A549 treated with GW870086 at 1 μM for 4 hours (cell line): Measurements from ENCODE around the gene CENPO. TPM values are rescaled to one million over a fixed set of nuclear protein-coding genes. Genes with fewer than 3 reads are reported as not detected.

Experiments
- total RNA-seq: library from RNA; stranded (reverse); fragments of 200-300 nt; extraction: Qiagen RNA extraction; gene quantifications from 5 replicates; pipeline ENCODE4 v1.2.3, GENCODE V29; 2022; ENCODE audit warnings: low read depth

CENPO gene, protein sequence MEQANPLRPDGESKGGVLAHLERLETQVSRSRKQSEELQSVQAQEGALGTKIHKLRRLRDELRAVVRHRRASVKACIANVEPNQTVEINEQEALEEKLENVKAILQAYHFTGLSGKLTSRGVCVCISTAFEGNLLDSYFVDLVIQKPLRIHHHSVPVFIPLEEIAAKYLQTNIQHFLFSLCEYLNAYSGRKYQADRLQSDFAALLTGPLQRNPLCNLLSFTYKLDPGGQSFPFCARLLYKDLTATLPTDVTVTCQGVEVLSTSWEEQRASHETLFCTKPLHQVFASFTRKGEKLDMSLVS
- total RNA-seq = 43.2 to 47.3 TPM (median 46.0 TPM) in 5 replicates

DNA sequence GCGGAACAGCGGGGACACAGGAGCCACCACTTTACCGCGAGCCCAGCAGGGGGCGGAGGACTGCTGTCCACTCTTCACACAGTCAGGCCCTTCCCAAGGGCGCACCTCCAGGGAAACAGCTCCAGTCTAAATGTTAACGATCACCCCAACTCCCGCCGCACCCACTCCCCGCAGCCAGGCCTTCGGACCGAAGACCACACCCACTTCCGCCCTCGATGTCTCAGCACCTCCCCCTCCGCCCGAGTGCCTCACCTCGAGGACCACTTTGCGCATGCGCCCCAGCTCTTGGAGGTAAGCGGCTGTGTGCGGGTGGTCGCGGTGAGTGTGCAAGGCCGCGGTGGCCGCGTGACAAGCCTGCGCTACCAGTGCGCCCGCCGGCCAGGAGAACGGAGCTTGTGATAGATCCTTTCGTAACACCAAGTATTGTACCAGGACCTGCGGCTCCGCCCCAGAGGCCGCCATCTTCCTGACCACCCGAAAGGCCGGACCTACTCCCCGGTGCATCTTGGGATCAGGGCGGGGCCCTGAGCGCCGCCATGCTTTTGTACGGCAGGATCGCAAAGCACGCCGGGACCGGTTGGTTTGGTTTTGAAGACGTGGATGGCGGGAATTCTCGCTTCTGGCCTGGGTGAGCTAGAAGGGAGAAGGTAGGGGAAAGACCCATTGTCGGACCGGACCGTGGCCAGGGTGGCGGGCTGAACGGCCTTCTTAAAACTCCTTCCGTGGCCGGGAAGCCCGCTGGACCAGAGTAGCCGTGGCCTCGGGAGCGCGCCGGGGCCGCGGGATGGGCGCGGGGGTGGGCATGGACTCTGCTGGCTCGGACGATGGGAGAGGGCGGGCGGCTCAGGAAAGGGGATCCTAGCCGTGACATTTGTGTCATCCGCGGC lies at the start of gene CENPO, which contains the start of gene PTRHD1:
TSS of gene CENPO (plus strand) at position 552 of the 887 bp plus-strand sequence. CDS start 495 bp downstream, outside the sequence.
TSS of gene PTRHD1 (minus strand) at position 518 of the 887 bp plus-strand sequence. CDS start at position 504, 14 bp downstream.

Other genes starting within 250 kb of the CENPO start
- gene PTRHD1, start within 50 bp of the CENPO start, total RNA-seq = 50.1 to 68.6 TPM (median 63.8 TPM) in 5 replicates
- gene ADCY3, start 126.8 kb downstream of the CENPO start, total RNA-seq = 71.4 to 87.6 TPM (median 77.4 TPM) in 5 replicates
- 1.5 to 2.8 TPM (median 2.2 TPM) in 5 replicates for gene DNAJC27, start 178.5 kb downstream of the CENPO start, total RNA-seq
- gene EFR3B, start 248.7 kb downstream of the CENPO start, total RNA-seq = 11.3 to 13.7 TPM (median 12.3 TPM) in 5 replicates